Stimulated activated CD8-positive, alpha-beta memory T cell treated with anti-CD3 and anti-CD28 coated beads, Interleukin-7, amount 100 ng/mL, for 48 hours (primary cell): ENCODE results near the gene ITGA7.
A peak's percentile ranks its signal among the peaks of the same experiment; 100 is the strongest.

Experiments used
- DNase-seq, 2 donors: peaks; one replicate each; pipeline ENCODE4 v3.0.0-alpha.2; 2020; ENCODE audit warnings: low read depth in 1 of 2; ENCODE audit errors: extremely low read depth in 1 of 2

The ITGA7 gene

GRCh38 chr12:55736780-55737580 is 29.3 kb upstream of the ITGA7 start:
- DNase-seq: peak; percentile 24 to 46

GRCh38 chr12:55736076-55736475 is 28.4 kb upstream of the ITGA7 start:
- DNase-seq: no peak

GRCh38 chr12:55734595-55734994 is 26.9 kb upstream of the ITGA7 start:
- DNase-seq: no peak

- DNase-seq: no peak
Observed at GRCh38 chr12:55733858-55734257, 26.2 kb upstream of the ITGA7 start.

GRCh38 chr12:55733021-55733555 is 25.4 kb upstream of the ITGA7 start:
- no peak for DNase-seq

GRCh38 chr12:55732288-55732687 is 24.6 kb upstream of the ITGA7 start:
- DNase-seq: no peak

GRCh38 chr12:55729819-55730818 is 22.4 kb upstream of the ITGA7 start:
- DNase-seq: no peak

GRCh38 chr12:55728939-55729818 is 21.5 kb upstream of the ITGA7 start, which contains the start of gene CD63:
CD63 (minus strand) TSS chr12:55729009; CDS start chr12:55728341, 668 bp downstream.
- peak; percentile 75 to 82 for DNase-seq

GRCh38 chr12:55728186-55728938 is 20.7 kb upstream of the ITGA7 start:
- no peak for DNase-seq

GRCh38 chr12:55727643-55728185 is 20.0 kb upstream of the ITGA7 start:
- no peak for DNase-seq

- DNase-seq: no peak
Observed at GRCh38 chr12:55726971-55727370, 19.3 kb upstream of the ITGA7 start.

GRCh38 chr12:55725556-55725955 is 17.9 kb upstream of the ITGA7 start:
- DNase-seq: no peak

GRCh38 chr12:55724940-55725309 is 17.2 kb upstream of the ITGA7 start:
- DNase-seq: no peak

GRCh38 chr12:55724226-55724939 is 16.7 kb upstream of the ITGA7 start:
- peak; percentile 35 to 57 for DNase-seq

GRCh38 chr12:55723516-55724225 is 16.0 kb upstream of the ITGA7 start:
- DNase-seq: no peak

- DNase-seq: no peak
Observed at GRCh38 chr12:55722948-55723347, 15.2 kb upstream of the ITGA7 start.

GRCh38 chr12:55721601-55722213 is 14.0 kb upstream of the ITGA7 start:
- no peak for DNase-seq
